Activated T-cell treated with anti-CD3 and anti-CD28 coated beads for 24 hours (primary cell): ENCODE data around the gene SYNGR1.

Experiments
- DNase-seq: peaks from one replicate; pipeline ENCODE4 v3.0.0-alpha.2; 2020; ENCODE audit warnings: low read depth

Gene SYNGR1, protein sequence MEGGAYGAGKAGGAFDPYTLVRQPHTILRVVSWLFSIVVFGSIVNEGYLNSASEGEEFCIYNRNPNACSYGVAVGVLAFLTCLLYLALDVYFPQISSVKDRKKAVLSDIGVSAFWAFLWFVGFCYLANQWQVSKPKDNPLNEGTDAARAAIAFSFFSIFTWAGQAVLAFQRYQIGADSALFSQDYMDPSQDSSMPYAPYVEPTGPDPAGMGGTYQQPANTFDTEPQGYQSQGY

DNA sequence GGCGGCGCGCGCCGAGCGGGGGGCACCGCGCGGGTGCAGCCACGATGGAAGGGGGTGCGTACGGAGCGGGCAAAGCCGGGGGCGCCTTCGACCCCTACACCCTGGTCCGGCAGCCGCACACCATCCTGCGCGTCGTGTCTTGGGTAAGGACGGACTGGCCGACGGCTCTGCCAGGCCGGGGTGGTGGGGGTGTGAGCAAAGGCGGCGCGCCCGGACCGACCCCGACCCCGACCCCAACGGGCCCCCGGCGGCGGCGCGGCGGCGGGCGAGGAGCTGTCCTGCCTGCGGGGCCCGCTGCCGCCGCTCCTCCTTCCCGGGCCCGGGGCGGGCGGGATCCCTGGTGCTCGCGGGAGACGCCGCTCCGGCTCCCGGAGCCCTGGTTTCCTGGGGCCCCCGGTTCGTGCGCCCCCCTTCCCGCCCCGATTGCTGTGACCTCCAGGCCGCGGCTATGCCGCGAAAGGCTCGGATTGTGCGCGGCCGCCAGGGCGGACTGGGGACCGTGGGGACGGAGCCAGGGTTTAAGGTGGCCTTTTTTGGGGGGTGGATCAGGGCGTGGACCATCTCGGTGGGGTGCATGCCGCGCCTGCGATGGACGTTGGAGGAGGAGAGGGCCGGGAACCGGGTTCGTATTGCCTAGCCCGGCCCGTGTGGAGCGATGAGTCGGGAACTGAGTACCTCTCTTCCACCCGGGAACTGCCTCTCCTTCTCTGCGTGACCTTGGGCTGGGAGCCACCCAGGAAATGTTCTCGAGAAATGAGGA lies at the start of gene SYNGR1:
Gene SYNGR1, plus strand, starts transcription at position 25 of the 760 bp plus-strand sequence. Its CDS starts 20 bp downstream, at position 45.
- DNase-seq = no peak

DNA sequence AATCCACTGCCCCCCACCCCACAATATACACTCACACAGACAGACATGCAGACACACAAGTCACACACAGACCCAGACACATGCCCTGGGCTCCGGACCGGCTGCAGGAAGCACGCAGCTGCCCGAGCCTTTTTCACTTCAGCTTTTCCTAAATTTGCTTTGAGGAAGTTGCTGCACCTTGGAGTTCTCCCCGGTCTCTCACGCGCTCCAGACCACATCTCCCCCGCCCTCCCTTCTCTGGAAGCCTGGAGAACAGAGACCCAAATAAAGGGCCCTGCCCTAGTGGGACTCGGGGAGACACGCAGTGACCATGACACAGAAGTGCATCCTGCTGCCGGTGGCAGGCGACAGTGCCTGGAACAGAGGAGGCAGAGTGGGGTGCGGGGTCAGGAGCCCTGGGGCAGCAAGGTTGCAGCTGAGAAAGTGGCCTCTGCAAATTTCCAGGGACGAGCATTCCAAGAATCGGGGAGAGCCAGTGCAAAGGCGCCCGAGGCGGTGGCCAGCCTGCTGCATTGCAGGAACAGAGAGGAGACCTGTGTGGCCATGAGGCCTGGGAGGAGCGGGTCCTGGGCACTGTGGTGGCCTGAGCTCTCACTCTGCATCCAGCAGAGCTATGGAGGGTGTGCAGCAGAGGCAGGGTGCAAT lies 49.5 kb upstream of the SYNGR1 start:
- DNase-seq = no peak

DNA sequence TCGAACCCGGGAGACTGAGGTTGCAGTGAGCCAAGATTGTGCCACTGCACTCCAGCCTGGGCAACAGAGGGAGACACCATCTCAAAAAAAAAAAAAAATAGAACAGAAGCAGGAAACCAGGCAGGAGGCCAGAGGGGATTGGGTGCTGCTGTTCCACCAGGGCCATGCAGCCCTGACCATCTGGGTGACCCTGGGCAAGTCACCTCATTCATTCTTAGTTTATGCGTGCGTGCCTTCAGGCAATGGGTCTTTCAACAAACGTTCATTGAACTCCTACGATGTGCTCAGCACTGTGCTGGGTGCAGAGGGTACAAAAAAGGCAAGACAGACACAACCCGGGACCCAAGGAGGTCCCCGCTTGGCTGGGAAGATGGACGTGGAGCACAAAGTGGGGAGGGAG lies 48.7 kb upstream of the SYNGR1 start:
- no peak for DNase-seq

DNA sequence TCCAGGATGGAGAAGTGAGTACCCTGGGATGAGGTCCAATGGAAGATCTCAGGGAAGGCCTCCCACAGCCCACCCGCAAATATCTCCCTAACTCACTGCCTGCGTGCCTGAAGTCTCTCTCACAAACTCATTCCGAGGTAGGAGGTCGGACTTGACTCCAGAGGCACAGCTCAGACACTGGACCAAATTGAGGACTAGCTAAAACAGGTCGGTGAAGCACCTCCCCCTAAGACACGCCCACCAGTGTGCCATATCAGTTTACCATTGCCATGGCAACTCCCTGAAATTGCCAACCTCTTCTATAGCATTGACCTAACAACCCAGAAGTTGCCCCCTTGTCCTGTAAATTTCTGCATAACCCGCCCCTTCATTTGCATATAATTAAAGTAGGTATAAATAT lies 47.9 kb upstream of the SYNGR1 start:
- no peak for DNase-seq

DNA sequence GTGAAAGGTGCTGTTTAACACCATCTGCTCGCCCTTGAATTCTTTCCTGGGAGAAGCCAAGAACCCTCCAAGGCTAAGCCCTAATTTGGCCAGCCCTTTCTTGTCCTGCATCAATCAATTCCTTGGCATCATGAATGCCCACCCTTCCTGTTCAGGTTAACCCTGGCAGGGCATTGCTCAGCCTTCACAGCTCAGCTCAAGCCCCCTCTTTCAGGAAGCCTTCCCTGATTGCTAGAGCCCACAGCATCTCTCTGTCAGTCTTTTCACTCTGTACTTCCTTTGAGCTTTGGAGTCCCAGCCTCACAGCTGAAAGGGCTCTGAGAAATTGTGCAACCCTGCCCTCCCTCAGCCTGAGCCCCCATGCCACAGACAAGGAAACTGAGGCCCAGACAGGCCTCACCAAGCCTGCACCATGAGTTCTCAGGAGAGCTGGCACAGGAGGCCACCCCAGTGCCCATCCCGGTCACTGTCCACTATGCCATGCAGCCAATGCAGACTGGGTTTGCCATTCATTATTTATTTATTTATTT lies 47.3 kb upstream of the SYNGR1 start:
- DNase-seq = no peak

DNA sequence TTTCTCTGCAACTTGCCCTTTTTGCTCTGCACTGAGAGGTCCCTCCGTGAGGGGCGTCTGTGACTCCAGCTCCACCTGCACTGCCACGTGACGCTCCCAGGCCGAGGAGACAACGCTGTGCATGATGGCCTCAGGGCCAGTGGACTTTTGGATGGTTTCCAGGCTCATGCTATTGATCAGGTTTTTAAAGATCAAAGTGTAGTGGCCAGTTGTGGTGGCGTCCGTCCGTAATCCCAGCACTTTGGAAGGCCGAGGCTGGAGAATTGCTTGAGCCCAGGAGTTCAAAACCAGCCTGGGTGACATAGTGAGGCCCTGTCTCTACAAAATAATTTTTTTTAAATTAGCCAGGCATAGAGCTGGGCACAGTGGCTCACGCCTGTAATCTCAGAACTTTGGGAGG lies 46.4 kb upstream of the SYNGR1 start:
- DNase-seq = no peak

DNA sequence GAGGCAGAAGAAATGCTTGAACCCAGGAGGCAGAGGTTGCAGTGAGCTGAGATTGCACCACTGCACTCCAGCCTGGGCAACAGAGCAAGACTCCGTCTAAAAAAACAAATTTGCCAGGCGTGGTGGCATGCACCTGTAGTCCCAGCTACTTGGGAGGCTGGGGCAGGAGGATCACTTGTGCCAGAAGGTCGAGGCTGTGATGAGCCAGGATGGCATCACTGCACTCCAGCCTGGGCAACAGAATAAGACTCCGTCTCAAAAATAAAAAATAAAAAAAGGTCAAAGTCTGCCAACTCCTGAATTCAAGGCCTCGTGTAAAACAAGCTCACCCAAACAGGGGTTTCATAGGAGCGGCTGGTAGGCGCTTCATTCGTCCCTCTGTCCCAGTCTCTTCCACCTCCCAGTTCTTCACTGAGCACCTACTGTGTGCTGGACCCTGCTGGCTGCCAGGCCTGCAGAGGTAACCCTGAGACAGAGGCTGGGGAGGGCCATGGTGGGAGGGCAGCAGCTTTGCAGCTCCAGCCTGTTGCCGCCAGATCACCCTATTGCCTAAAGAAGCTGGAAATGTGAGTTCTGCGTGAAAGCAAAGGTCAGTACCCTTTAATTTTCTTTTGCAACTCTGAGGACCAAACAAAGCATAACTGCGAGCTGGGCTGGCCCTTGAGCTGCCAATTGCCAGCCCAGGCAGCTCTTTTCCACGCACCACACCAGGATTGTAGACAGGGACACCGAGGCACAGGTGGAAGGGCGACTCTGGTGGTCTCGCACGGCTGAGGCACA lies 45.7 kb upstream of the SYNGR1 start:
- no peak for DNase-seq

DNA sequence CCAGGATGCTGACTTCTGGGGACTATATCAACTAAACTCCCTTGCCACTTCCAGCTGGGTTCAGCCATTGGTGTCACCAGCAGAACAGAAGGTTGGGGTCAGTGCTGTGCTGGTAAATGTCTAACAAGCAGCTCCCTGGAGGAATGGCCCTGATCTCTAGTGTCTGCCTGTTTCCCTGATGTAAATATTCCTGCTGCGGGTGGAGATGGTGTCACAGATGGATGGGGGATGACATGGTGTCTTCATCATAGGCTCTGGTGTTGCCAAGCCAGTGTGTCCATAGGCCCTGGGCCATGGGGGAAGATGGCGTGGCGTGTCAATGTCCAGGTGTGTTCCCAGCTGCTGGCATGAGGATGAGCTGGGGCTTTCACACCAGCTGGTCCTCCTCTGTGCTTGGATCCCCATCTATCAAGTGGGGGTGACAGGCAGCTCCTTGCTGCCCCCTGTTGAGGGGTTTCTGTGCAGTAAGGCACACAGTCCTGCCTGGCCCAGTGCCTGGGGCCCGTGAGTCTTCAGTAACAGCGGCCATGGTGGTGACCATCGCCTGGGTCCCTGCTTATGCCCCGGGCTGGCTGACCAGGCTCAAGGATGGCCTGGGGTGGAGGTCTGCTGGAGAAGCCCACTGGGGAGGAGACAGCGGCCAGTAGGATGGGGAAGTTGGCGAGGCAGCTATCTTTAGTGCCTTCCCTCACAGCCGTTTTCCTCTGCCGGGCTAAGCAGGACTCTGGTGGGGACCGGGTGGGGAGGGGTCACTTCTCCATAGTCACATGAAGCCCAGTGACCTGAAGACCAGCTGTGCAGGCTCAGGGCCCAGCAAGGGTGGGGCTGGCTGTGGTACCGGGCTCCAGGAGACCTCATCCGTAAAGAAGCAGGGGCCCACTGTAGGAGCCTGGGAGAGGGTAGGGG lies 43.1 kb upstream of the SYNGR1 start:
- peak; percentile 38 for DNase-seq

DNA sequence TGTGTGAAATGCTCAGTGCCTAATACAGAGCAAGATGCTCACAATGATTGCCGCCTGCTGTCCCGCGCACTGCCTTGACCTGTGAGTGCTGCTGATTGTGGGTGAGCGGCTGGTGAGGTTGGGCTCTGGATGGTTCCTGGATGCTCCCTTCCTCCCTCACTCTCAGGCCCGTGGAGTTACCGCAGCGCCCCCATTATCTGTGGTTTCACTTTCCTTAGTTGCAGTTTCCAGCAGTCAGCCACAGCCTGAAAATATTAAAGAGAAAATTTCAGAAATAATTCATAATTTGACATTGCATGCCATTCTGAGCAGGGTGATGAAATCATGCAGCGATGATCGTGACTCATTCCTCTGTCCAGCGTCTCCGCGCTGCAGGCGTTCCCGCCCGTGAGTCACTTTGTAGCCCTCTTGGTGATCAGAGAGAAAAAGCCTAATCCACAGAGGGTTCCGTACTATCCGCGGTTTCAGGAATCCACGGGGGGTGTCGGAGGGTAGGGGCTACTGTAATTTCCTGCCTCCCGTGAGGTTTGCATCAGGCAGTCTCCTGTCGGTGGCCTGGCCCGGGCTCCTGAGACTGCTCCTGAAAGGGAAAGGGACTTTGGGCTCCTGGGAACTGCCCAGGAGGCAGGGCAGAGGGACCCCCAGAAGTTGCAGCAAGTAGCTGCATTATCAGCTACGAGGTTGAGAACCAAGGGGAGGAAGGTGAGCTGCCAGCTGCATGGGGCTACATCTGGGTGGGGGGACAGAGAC lies 41.0 kb upstream of the SYNGR1 start:
- no peak for DNase-seq

DNA sequence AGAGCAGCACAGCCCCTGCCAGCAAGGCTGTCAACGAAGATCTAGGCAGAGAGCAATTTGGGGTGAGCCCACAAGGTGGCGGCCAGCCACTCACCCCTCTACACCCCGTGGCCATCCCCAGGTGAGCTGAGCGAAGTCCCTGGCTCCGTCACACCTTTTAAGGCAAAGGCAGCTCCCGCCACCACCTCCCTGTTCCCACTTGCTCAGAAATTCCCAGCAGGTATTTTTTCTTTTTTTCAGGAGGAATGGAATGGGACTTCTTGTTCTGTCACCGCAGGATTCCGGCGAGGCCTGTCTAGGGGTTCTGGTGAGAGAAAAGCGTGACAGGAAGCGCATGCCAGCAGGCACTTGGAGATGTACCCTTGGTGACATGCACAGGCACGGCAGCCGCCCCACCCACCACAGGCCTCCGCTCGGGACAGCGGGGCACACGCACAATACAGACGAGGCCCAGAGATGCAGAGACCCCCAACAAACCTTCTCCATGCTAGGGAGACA lies 40.4 kb upstream of the SYNGR1 start:
- no peak for DNase-seq

DNA sequence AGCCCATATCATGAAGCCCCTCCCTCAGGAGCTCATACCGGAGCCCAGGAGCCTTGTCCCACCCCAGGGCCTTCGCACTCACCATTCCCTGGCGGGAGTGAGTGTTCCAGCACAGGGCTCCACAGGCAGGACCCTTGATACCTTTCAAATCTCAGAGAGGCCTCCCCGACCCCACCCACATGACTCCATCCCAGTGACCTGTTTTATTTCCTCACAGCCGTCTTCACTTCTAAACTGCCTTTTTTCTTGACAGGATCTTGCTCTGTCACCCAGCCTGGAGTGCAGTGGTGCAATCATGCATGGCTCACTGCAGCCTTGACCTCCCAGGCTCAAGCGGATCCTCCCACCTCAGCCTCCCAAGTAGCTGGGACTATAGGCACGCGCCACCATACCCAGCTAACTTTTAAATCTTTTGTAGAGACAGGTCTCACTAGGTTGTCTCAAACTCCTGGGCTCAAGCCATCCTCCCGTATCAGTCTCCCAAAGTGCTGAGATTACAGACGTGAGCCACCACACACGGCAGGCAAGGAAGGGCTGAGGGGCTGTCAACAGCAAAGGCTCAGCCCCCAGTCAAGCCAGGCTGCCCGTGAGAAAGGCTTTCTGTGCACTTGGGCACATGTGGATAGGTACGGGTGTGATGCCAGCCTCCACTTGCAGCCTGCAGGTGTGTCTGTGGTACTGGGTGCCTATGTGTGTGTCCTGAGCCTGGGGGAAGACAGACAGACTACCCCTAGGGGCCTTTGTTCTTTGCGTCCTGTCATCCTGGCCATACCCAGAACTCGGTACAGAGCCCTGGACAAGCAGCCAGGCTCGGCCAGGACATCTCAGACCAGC lies 39.7 kb upstream of the SYNGR1 start:
- no peak for DNase-seq

DNA sequence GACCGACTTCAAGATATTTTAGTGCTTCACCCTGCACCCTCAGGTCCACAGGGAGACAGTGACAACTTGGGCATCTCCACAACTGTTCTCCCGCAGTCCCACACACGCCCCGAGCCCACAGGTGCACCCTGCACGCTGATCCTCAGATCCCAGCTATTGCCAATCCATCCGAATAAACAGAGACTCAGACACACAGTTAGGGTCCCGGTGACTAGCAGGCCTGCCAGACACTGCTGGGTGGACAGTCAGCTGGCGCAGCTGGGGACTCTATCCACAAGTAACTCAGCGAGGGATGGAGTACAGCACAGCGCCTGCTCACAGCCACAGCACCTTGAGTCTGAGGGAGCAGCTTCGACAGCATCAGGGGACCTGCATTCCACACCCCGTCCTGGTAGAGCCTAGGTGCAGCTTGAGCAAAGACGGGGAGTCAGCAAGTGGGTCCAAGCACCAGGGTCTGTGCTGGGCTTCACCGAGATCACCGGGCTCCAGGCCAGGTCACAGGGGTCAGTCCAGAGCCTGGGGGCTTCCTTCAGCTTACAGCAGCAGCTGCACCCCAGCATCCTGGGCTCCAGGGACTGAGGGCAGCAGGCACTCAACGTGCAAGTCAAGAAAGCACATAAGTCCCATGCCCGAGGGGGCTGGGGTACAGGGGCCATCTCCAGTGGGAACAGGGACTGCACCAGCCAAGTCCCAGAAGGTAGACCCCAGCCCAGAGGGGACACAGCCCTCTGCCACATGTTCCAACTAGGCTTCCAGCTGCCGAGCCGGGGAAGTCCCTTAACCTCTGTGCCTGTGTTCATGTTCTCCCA lies 38.0 kb upstream of the SYNGR1 start:
- no peak for DNase-seq

DNA sequence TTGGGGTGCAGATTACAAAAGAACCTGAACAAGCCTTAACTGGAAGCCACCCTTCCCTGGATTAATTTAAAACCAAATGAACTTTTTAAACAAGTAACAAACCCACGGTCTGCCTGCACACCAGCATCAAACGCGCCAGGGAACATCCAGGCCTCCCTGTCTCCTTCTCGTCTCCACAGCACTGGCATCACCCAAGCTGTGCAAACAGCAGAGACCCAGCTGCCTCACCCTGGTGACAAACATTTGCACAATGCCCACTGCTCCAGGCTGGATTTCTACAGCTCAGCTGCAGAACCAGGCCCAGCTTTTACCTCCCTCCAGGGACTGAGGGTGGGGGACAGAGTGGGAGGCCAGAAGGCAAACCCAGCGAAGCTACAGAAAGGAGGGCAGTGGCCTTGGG lies 37.4 kb upstream of the SYNGR1 start:
- no peak for DNase-seq

DNA sequence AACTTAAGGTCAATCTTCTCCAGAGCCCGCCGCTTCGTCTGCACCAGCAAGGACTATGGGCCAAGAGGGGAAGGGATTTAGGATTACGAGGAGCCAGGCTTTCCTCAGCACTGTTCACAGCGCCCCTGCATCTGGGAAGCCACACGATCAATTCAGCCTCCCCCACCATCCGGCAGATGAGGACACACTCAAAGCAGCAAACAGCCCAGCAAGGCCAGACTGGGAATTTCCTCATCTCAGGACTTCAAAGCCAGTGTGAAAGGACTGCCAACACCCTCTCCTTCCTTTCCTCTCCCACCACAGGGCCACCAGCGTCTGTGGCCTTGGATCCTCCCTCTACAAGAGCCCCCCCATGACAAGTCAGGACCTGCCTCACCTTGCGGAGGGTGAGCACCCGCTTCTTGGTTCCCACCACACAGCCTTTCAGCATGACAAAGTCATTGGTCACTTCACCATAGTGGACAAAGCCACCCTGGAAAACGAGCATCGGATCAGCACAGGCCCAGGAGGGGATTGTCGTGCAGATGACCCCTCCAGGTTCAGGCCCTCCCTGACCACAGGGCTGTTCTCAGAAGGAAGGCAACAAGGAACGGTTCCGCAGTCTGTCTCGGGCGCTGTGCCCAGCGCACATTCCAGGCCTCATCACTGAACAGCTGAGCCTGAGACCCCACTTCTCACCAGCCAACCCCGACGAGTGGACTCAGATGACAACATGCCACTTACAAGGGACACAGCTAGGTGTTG lies 36.4 kb upstream of the SYNGR1 start:
- no peak for DNase-seq

DNA sequence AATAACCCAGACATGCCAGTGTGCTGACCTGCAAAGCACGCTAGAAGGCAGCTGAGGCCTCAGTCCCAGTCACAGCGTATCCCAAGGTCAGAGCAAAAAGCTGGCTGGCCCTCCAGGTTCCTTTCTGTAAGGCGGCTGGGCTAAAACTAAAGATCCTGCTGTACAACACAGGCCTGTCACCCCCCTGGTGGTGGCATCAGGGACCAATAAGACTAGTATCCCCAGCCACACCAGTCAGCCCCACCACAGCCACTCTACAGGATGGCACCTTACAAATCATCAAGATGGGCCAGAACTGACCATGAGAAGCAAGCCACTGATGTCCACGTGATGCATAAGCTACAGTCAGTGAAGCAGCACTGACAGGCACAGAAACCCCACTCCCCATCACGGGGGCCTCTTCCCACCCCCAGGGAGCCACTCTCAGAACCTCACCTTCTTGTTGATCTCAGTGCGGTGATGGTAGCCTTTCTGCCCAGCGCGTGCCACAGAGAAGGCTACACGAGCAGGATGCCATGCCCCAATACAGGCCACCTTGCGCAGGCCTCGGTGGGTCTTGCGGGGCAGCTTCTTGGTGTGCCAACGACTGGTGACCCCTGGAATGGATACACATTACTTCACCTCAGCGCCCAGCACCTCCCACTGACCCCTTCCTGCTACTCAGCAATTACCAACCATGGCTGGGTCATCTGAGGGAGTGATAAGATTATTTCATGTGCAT lies 35.4 kb upstream of the SYNGR1 start:
- no peak for DNase-seq

DNA sequence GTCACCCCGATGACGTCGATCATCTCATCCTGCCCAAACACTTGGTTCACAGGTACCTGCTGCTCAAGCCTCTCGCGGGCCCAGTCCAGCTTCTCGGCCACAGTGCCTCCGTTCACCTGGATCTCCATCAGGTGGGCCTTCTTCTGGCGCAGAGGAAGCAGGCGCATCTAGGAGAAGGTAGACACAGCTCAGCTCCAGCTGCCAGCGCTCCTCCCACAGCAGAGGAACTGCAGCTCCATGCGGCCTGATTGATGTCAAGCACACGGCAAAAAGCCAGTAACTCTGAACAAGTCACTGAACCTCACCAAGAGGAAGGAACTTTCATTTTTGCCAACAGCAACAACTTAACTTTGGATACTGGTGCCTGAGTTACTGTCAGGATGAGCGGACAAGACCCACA lies 34.4 kb upstream of the SYNGR1 start:
- no peak for DNase-seq

DNA sequence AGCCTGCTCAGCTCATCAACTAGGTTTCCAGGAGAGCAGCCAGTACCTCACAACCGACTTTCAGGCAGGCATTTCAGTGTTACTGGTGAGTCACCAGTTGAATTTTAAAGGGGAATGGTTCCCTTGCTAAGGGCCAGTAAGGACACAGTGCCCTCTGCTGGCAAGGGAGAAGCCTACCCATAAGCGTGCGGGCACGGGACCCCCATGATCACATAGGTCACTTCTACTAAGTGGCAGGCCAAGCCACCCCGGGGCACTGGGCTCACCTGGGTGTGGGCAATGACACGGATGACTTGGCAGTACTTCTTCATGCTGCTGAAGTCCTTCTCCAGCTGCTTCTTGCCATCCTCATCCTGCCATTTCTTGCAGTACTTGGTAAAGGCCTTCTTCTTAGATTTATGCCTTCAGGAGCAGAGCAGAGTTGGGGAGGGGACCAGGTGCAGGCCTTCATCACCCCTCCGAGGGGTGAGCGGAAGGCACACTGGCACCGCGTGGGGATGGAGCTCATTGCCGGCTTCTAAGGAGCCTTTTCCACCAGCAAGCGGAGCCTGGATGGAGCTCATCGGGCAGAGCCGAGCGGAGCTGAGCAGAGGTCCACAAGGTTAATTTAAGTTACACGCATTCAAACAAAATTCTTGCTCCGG lies 33.2 kb upstream of the SYNGR1 start:
- DNase-seq = peak; percentile 74
